ENCODE data around the gene SLC39A11.

DNA sequence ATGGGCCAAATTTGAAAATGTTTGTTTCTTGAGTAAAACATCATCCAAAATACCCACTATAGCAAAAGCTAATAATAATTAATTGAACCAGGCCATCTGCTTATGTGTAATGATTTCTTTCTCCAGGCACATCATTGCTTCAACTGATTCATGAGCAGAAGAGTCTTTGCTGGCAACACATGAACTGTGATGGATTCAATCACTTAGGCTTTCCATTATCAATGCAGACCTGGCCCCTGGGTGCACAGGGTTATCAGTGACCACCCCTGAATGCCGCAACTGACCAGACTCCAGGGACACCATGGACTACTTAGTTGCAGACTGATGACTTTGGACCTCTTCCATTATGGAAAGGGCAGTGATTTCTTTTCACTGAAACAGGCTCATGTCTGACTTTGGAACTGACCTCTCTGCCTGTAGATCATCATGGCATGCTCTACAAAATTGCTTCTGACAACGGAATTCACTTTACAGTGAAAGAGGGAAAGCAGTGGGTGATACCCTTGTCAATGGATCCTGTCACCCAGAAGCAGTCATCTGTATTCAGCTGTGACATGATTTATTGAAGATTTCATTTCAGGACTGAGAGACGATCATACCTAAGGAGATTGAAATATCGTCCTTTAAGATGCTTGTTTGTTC, 448.8 kb downstream of the SLC39A11 start:
- TF ChIP-seq, protein P1, sequence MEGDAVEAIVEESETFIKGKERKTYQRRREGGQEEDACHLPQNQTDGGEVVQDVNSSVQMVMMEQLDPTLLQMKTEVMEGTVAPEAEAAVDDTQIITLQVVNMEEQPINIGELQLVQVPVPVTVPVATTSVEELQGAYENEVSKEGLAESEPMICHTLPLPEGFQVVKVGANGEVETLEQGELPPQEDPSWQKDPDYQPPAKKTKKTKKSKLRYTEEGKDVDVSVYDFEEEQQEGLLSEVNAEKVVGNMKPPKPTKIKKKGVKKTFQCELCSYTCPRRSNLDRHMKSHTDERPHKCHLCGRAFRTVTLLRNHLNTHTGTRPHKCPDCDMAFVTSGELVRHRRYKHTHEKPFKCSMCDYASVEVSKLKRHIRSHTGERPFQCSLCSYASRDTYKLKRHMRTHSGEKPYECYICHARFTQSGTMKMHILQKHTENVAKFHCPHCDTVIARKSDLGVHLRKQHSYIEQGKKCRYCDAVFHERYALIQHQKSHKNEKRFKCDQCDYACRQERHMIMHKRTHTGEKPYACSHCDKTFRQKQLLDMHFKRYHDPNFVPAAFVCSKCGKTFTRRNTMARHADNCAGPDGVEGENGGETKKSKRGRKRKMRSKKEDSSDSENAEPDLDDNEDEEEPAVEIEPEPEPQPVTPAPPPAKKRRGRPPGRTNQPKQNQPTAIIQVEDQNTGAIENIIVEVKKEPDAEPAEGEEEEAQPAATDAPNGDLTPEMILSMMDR (IDR thresholded peaks at IDR 0.05; ENCODE audit: insufficient read depth, low read depth, low read length): no peak
- no peak for TF ChIP-seq EZH2 (IDR thresholded peaks at IDR 0.05; ENCODE audit: insufficient read depth, low read length)

All from astrocyte (in vitro differentiated cells and primary cell).